Spinal cord (tissue), 10 donors: ENCODE results near the gene RASL10B. TPM values are rescaled to one million over a fixed set of nuclear protein-coding genes. Genes with fewer than 3 reads are reported as not detected.

Experiments used
- DNase-seq, 6 donors: peaks; one replicate each; pipeline versions ENCODE4 v3.0.0 to v3.0.0-alpha.2; 2013 to 2015; ENCODE audit warnings: low spot score in 6 of 6, low read depth in 4 of 6
- H3K27ac ChIP-seq: one replicate; pipeline ENCODE4 v1.5.1; 2013; ENCODE audit warnings: low read depth, low read length, control low read depth
- H3K27me3 ChIP-seq: one replicate; pipeline ENCODE4 v1.6.1; 2013; ENCODE audit warnings: low read length; ENCODE audit not compliant: control insufficient read depth, insufficient read depth
- H3K36me3 ChIP-seq: one replicate; pipeline ENCODE4 v1.6.1; 2013; ENCODE audit warnings: low read length; ENCODE audit not compliant: control insufficient read depth, insufficient read depth
- H3K4me1 ChIP-seq: one replicate; pipeline ENCODE4 v1.6.1; 2013; ENCODE audit warnings: low read length; ENCODE audit not compliant: control insufficient read depth, insufficient read depth
- H3K4me3 ChIP-seq: one replicate; pipeline ENCODE4 v1.5.1; 2013; ENCODE audit warnings: low read depth, low read length, control low read depth
- H3K9me3 ChIP-seq: one replicate; pipeline ENCODE4 v1.6.1; 2013; ENCODE audit warnings: low read length; ENCODE audit not compliant: control insufficient read depth, insufficient read depth
- WGBS: methylation state at CpG from one replicate; pipeline ENCODE4 v1.1.5; 2013; ENCODE audit warnings: missing lambda C conversion rate; ENCODE audit not compliant: insufficient coverage; 5-methylcytosine and 5-hydroxymethylcytosine counted together
- polyA plus RNA-seq, 2 donors: library from polyadenylated mRNA; unstranded; fragments of 120-200 nt; gene quantifications; one replicate each; pipeline ENCODE4 v1.2.1, GENCODE V29; 2013; ENCODE audit not compliant: insufficient read length in 2 of 2
- total RNA-seq, 2 donors: library from RNA; depleted of rRNA in 1 of 2; stranded (reverse); fragments of 120-200 nt in 1 of 2; fragments of >200 nt in 1 of 2; gene quantifications; one replicate each; pipeline versions ENCODE4 v1.2.3 to v1.2.4, GENCODE V29; 2013 to 2014
- donor health status: healthy.

Gene RASL10B
- total and polyA plus RNA-seq, 4 donors: 8.2 to 49.2 (median 28.2) TPM

DNA sequence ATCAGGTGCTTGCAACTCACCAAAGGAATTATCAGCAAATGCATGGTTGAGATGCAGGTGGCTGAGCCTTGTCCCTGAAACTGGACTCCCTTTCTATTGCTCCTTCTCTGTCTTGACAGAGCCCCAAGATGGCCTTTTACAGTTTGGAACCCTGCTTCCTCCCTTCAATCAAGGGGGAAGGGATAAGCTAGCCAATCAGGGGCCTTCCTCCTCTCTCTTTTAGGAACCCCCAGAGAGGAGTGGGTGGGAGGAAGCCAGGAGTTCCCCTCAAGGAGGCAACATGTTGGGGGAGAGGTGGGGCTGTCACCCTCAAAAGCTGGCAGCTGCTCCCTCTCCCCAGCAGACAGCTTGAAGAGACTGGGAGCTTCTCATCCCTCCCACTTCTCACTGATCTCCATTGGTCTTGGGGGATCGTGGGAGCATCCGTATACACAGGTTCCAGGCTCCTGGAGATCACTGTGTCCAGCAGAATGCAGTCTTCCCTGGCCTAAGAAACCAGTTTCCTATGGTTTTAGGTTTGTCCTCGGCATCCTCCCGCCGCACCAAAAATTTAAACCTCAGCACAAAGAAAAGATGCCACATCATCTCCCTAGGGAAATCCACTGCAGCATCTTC is 7.2 kb downstream of the RASL10B start:
- WGBS: 83% methylated on average over 2 of the region's 5 CpGs
- Histone ChIP-seq H3K4me1 (peaks cover 25% of the 10 kb centered on the region), H3K9me3 (no peaks in the 10 kb centered on the region), H3K27ac (no peak overlapping the region), H3K4me3 (no peak overlapping the region), H3K36me3 (peaks cover 30% of the 10 kb centered on the region), H3K27me3 (peaks cover 3% of the 10 kb centered on the region)
- no peak for DNase-seq

DNA sequence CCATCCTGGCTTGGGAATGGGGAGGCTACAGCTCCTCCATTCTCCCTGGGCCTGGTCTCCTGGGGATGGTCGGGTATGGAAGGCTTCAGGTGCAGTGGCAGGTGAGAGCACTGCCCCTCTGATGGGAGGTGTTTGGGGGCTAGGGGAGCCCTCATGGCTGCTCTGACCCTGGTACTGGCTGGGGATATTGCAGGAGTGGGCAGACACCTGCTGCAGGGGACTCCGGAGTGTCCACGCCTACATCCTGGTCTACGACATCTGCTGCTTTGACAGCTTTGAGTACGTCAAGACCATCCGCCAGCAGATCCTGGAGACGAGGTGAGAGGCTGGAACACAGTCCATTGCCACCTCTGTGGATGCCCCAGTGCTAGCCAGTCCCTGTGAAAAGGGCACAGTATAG is 8.8 kb downstream of the RASL10B start:
- Histone ChIP-seq H3K4me3 (no peak overlapping the region), H3K27ac (no peak overlapping the region), H3K36me3 (peaks cover 19% of the 10 kb centered on the region), H3K27me3 (peaks cover 3% of the 10 kb centered on the region), H3K4me1 (peaks cover 25% of the 10 kb centered on the region), H3K9me3 (no peaks in the 10 kb centered on the region)
- 93% methylated on average over 7 of the region's 7 CpGs for WGBS
- no peak for DNase-seq

DNA sequence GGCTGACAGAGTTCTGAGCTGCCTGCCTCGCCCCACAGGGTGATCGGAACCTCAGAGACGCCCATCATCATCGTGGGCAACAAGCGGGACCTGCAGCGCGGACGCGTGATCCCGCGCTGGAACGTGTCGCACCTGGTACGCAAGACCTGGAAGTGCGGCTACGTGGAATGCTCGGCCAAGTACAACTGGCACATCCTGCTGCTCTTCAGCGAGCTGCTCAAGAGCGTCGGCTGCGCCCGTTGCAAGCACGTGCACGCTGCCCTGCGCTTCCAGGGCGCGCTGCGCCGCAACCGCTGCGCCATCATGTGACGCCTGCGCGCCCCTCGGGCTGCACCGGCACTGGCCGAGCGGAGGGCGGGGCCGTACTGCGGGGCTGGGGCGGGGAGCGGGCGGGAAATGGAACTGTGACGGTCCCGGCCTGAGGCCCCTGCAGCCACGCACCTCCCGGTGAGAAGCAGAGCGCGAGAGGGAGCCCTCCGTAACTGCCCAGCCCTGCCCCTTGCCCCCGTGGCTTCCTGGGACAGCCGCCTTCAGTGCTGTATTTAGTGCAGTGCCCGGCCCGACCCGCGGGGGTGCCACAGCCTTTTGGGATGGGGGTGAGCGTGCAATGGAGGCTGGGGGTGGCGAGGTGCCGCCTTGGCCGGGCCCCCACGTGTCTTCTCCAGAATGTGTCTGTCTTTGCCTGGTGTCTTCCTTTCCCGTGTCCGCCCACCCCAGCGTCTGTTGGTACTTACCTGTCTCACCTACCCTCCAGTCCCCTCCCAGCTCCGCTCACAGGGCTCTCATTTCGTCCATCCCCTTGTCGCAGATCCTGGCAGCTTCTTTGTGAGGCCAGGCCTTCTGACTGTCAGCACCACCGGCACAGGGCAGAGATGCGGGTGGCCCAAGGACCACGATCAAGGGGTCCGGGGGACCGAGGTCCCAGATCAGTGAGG is 9.8 kb downstream of the RASL10B start:
- Histone ChIP-seq H3K9me3 (no peaks in the 10 kb centered on the region), H3K27ac (no peak overlapping the region), H3K4me1 (peaks cover 25% of the 10 kb centered on the region), H3K4me3 (no peak overlapping the region), H3K27me3 (peaks cover 3% of the 10 kb centered on the region), H3K36me3 (peaks cover 14% of the 10 kb centered on the region)
- peak in 2 of 6 donors; percentile 51 to 83 for DNase-seq
- WGBS: 25% methylated on average over 64 of the region's 73 CpGs

DNA sequence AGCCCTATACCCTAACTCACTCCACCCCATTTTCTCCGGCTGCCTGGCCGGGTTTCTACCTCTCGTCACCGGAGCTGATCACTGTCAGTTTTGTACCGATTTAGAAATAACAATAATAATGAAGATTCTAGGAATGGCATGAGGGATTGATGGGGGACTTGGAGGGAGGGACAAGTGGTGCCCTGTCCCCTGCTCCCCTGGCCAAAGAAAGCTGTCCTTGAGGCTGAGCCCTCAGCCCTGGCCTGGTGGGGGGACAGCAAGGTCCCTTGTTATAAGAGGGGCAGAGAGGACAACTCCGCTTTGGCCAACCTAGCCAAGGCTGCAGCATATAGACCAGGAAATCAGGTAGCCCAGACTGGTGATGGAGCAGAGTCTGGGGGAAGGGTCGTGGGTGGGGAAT is 11.1 kb downstream of the RASL10B start:
- peaks cover 30% of the 10 kb centered on the region for H3K4me1 ChIP-seq
- H3K9me3 ChIP-seq: no peaks in the 10 kb centered on the region
- peaks cover 13% of the 10 kb centered on the region for H3K36me3 ChIP-seq
- H3K27ac ChIP-seq: no peak overlapping the region
- H3K27me3 ChIP-seq: peaks cover 3% of the 10 kb centered on the region
- no peak for DNase-seq
- no peak overlapping the region for H3K4me3 ChIP-seq
- 88% methylated on average over 1 of the region's 7 CpGs for WGBS

DNA sequence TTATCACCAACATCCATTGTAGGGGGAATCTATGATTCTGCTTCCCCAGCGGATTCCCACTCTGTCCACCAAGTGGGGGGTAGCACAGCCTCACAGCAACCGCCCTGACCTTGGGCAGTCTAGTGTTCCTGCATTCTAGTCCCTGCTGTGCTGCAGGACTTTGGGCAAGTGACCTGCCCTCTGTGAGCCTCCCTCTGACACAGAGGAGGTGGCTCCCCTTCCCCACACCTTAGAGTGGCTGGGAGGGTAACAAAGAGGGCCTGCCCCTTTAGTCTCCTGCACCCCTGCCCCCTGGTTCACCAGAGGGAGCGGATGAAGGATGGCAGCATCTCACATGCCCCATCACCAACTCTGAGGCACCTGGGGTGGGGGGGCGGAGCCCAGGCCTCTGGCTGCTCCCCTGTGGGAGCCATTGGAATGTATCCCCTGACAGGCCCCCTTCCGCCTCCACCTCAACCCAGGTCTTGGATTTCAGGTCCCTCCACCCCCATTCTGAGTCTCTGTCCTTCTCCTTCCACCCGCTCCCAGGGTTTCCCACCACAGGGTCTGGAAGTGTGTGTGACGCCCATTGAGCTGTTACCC is 11.5 kb downstream of the RASL10B start:
- no peak for DNase-seq
- Histone ChIP-seq H3K4me3 (no peak overlapping the region), H3K9me3 (no peaks in the 10 kb centered on the region), H3K27ac (no peak overlapping the region), H3K36me3 (peaks cover 13% of the 10 kb centered on the region), H3K27me3 (peaks cover 3% of the 10 kb centered on the region), H3K4me1 (peaks cover 35% of the 10 kb centered on the region)
- WGBS: 77% methylated on average over 5 of the region's 7 CpGs

DNA sequence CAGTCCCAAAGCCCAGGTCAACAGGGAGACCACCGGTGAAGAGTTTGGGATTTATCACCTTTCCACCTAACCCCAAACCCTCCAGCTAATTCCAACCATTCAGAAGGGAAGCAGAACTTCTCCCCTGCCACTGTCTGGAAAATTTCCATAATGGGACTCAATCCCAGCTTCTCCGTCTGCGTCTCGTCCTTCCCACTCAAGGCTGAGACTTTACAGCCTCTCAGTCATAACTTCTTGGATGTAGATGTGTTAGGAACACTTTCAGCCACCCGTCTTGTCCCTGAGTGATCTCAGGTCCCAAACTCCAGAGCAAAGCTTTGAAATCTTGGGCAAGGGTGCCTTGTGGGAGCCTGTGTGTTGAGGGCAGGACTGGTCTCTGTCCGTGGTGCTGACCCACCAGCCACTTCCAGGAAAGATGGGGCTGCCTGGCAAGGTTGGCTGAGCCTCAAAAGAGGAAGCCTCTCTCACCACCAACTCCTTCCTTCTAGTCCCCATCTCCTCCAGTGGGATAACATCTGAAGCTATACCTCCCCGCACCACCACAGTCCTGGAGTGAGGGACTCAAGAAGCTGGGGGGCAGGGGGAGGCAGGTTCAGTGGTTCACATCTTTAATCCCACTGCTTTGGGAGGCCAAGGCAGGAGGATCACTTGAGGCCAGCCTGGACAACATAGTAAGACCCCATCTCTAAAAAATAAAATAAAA is 12.3 kb downstream of the RASL10B start:
- H3K36me3 ChIP-seq: peaks cover 13% of the 10 kb centered on the region
- 22% methylated on average over 3 of the region's 7 CpGs for WGBS
- H3K27ac ChIP-seq: no peak overlapping the region
- H3K4me3 ChIP-seq: no peak overlapping the region
- no peak for DNase-seq
- peaks cover 41% of the 10 kb centered on the region for H3K4me1 ChIP-seq
- no peaks in the 10 kb centered on the region for H3K9me3 ChIP-seq
- H3K27me3 ChIP-seq: peaks cover 4% of the 10 kb centered on the region

DNA sequence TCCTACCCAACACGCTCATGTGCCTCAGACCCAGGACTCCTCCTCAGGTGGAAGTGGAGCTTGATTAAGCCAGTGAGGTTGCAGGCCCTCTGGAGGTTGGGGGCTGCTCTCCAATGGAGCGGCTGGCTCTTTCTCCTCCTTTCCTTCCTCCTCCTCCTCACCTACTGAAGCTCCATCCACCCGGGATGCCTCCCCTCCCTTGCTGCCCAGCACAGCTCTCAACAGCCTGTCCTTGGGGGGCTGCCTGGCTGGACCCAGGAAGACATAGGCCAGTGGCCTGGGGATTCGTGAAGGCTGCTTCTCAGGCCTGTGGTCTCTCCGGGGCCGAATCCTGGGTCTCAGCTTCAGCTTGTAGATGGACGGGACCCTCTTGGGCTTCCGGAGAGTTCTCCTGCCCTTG is 13.4 kb downstream of the RASL10B start:
- Histone ChIP-seq H3K36me3 (peaks cover 13% of the 10 kb centered on the region), H3K4me1 (peaks cover 51% of the 10 kb centered on the region), H3K27me3 (peaks cover 13% of the 10 kb centered on the region), H3K4me3 (no peak overlapping the region), H3K9me3 (no peaks in the 10 kb centered on the region), H3K27ac (no peak overlapping the region)
- no peak for DNase-seq
- WGBS: 92% methylated on average over 6 of the region's 8 CpGs

DNA sequence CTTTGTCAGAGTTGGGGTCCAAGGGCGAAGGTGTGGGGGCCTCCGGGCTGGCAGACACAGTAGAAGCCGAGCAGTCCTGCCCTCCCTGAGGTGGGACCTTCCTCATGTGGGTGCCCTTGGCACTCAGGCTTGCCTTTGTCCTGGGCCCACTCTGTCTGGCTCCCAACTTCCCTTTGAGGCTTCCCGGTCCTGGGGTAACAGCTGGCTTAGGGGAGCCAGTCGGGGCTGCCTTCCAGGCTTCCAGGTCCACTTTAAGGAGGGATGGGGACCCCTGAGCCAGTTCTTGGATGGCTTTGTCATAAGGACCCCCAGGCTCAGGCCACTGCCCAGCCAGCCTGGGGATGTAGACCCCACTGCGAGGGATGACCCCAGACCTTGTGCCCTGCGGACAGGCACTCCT is 13.8 kb downstream of the RASL10B start:
- H3K36me3 ChIP-seq: peaks cover 13% of the 10 kb centered on the region
- peaks cover 55% of the 10 kb centered on the region for H3K4me1 ChIP-seq
- no peak for DNase-seq
- H3K4me3 ChIP-seq: no peak overlapping the region
- H3K9me3 ChIP-seq: no peaks in the 10 kb centered on the region
- H3K27ac ChIP-seq: no peak overlapping the region
- H3K27me3 ChIP-seq: peaks cover 15% of the 10 kb centered on the region
- WGBS: 88% methylated on average over 7 of the region's 7 CpGs

DNA sequence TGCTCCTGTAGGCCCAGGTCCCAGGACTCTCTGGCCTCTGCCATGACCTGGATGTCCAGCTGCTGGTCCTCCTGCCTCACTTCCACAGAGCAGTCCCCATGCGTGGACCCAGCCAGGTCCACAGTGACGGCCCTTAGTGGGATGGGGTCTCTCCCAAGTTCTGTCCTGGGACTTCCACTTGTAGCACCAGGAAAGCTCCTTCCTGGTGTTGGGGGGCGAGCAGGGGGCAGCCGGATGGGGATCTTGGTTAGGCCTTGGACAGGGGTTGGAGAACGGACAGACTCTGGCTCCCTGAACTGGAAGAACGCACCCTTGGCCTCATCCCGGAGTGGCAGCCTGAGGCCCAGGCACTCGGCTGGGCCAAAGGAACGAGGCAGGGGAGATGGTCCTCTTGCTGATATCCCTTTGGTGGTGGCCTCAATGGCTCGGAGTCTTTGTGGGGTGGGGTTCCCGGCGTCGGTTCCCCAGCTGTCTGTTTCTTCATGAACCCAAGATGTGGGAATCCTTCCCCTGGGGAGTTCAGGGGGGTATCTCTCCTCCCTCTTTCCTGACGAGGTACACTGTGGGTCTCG is 14.4 kb downstream of the RASL10B start:
- DNase-seq: no peak
- peaks cover 11% of the 10 kb centered on the region for H3K36me3 ChIP-seq
- H3K9me3 ChIP-seq: no peaks in the 10 kb centered on the region
- H3K4me3 ChIP-seq: no peak overlapping the region
- 92% methylated on average over 14 of the region's 15 CpGs for WGBS
- H3K27me3 ChIP-seq: peaks cover 21% of the 10 kb centered on the region
- peaks cover 57% of the 10 kb centered on the region for H3K4me1 ChIP-seq
- no peak overlapping the region for H3K27ac ChIP-seq
